ENCODE results near the gene LYPD8. TPM values are rescaled to one million over a fixed set of nuclear protein-coding genes. Genes with fewer than 3 reads are reported as not detected.

The LYPD8 gene
- total RNA-seq, 1 experiment from 2014 or later = not detected

DNA sequence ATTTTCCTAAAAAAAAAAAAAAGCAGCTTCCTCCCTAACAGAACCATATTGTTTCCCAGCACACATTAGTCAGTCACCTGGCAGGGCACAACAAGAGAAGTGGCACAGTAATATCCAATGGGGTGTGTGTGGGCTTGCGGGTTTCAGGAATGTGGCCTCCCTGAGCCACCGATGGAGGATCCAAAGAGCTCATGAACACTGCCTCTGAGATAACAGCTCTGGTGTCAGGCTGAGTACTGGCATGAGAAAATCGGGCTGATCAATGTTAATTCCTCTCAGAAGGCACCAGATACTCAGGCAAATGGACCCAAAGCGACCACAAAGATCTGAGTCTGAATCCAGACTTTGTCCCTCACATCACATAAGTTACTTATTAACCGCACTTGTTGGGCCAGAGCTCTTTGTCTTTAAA lies 2.2 kb upstream of the LYPD8 start (continued):
- no peak for TF ChIP-seq ZSCAN18 (CRISPR knock-in tag; IDR thresholded peaks at IDR 0.05)
- no peak for TF ChIP-seq CREM (CRISPR knock-in tag; IDR thresholded peaks at IDR 0.05)
- TF ChIP-seq, protein P1, sequence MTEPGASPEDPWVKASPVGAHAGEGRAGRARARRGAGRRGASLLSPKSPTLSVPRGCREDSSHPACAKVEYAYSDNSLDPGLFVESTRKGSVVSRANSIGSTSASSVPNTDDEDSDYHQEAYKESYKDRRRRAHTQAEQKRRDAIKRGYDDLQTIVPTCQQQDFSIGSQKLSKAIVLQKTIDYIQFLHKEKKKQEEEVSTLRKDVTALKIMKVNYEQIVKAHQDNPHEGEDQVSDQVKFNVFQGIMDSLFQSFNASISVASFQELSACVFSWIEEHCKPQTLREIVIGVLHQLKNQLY (CRISPR knock-in tag; IDR thresholded peaks at IDR 0.05) = no peak
- TF ChIP-seq, protein P2, sequence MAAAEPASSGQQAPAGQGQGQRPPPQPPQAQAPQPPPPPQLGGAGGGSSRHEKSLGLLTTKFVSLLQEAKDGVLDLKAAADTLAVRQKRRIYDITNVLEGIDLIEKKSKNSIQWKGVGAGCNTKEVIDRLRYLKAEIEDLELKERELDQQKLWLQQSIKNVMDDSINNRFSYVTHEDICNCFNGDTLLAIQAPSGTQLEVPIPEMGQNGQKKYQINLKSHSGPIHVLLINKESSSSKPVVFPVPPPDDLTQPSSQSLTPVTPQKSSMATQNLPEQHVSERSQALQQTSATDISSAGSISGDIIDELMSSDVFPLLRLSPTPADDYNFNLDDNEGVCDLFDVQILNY (CRISPR knock-in tag; IDR thresholded peaks at IDR 0.05) = no peak
- no peak for TF ChIP-seq ATF1 (CRISPR knock-in tag; IDR thresholded peaks at IDR 0.05)

GRCh38 chr1:248756636-248757035 lies 1.1 kb upstream of the LYPD8 start:
- ChIA-PET CTCF (no interaction called here), POLR2A (no interaction called here)
- Mint-ChIP-seq H3K27me3 (ENCODE audit: low read depth) (no peaks in the 10 kb centered on the region; the same call in 1 of the 2 replicates), H3K36me3 (peaks cover 42% of the 10 kb centered on the region), H3K27ac (no peak overlapping the region), H3K4me1 (no peaks in the 10 kb centered on the region), H3K9me3 (peaks cover 60% of the 10 kb centered on the region), H3K4me3 (no peak overlapping the region)
- TF ChIP-seq AFF4 (CRISPR knock-in tag; IDR thresholded peaks at IDR 0.05; ENCODE audit: borderline replicate concordance) (no peak), GTF2I (CRISPR knock-in tag; conservative IDR thresholded peaks at IDR 0.05) (no peak), ZMAT4 (CRISPR knock-in tag; IDR thresholded peaks at IDR 0.05) (no peak), ZNF423 (CRISPR knock-in tag; IDR thresholded peaks at IDR 0.05) (no peak), PRRX2 (CRISPR knock-in tag; IDR thresholded peaks at IDR 0.05) (no peak), ZNF671 (CRISPR knock-in tag; IDR thresholded peaks at IDR 0.05) (no peak), EMX1 (CRISPR knock-in tag; IDR thresholded peaks at IDR 0.05) (no peak), MAX (CRISPR knock-in tag; IDR thresholded peaks at IDR 0.05) (no peak), E2F1 (CRISPR knock-in tag; IDR thresholded peaks at IDR 0.05) (no peak), FOXP1 (CRISPR knock-in tag; IDR thresholded peaks at IDR 0.05; ENCODE audit: borderline replicate concordance) (no peak), ZNF512 (CRISPR knock-in tag; IDR thresholded peaks at IDR 0.05; ENCODE audit: borderline replicate concordance) (no peak), ZNF263 (CRISPR knock-in tag; IDR thresholded peaks at IDR 0.05; ENCODE audit: low read depth) (no peak), ZNF219 (CRISPR knock-in tag; IDR thresholded peaks at IDR 0.05; ENCODE audit: borderline replicate concordance) (no peak), KAT7 (CRISPR knock-in tag; IDR thresholded peaks at IDR 0.05; ENCODE audit: borderline replicate concordance) (no peak), ZNF138 (CRISPR knock-in tag; conservative IDR thresholded peaks at IDR 0.05) (no peak), ZSCAN18 (CRISPR knock-in tag; IDR thresholded peaks at IDR 0.05) (no peak), ZNF425 (CRISPR knock-in tag; conservative IDR thresholded peaks at IDR 0.05) (no peak)
- TF ChIP-seq, protein P2 (CRISPR knock-in tag; IDR thresholded peaks at IDR 0.05) = no peak
- ATAC-seq = no peak
- DNase-seq (ENCODE audit: low spot score) = no peak
